NCI-H1694 treated with DMSO at 0.1 percent for 48 hours (cell line): Measurements from ENCODE around the gene CADPS.

Source experiments
- DNase-seq: peaks from one replicate; lab custom pipeline; 2025; lab: John Stamatoyannopoulos, UW

CADPS gene

DNA sequence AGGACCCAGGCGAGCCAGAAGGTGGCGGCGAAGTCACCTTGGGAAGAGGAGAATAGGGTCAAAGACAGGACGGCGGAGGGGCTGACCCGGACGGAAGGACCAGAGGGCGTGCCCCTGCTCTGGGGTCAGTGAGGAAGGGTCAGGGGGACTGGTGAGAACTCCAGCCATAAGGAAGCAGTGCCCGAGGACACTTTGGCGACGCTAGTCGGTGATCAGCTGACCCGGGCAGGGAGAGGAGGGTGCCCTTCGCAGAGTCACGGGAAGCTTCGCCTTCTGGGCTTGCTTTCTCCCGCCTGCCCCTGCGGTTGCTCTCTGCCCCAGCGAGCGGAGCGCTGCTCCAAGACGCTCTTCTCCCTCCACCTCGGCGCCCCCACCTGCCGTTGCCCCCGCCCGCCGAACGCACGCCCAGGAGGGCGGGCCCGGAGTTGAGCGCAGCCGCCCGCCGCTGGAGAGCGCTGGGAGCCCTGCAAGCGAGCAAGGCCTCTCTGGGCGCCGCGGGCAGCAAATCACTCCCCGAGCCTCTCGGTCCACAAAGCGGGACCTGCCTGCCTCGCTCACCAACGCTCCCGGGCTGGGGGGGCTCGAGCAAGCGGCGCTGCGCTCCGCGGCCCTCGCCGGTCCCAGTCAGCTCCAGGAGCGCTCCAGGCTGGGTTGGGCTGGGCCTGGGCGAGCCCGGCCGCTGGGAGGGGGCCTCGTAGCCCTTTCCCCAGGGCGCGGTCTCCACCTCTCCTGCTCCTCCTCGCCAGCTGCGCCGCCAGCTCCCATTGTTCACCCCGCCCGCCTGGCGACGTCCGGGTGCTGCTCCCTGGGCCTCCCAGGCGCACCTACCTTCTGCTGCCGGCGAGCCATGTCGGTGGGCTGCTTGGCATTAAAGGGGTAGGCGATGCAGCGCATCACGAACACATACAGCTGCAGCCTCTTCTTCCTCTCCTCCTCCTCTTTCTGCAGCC is 1.2 kb downstream of the CADPS start:
- peak; percentile 26 for DNase-seq

DNA sequence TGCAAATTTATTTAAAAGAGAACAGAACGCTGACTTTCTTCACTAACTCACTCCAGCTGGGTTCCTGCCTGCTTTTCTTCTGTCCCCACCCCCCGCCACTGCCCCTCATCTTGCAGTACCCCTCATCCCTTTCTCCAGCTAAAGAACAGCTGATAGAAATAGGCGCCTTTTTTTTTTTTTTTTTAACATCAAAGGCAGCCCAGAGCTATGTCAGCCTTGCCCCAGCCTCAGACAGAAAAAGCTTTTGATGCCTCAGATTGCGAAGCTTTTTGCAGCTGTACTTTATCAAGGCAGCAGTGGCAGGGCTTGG is 1.8 kb downstream of the CADPS start:
- DNase-seq = no peak

- DNase-seq = no peak
Observed at GRCh38 chr3:62872318-62872717, 2.9 kb downstream of the CADPS start.

DNA sequence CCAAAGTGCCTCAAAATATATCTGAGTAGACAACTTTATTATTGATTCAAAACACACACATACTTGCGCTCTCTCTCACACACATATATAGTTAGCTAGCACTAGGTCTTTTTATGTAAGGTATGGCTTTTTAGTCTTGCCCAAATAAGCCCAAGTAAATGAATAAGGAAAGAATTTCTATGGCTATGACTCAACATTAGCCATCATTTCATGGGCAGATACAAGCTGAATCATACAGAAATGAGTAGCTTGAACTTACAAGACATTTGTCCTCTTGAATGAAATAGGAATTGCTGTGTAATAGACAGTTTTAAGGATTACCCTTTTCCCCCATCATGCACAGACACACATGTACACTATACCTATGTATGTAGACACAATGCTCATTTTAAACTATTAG is 4.9 kb downstream of the CADPS start:
- no peak for DNase-seq

- DNase-seq = no peak
Observed at GRCh38 chr3:62863648-62864047, 11.6 kb downstream of the CADPS start.

GRCh38 chr3:62859203-62859791 is 15.9 kb downstream of the CADPS start:
- DNase-seq = no peak

GRCh38 chr3:62845996-62846395 is 29.2 kb downstream of the CADPS start:
- DNase-seq = no peak

- no peak for DNase-seq
Observed at GRCh38 chr3:62843508-62843907, 31.7 kb downstream of the CADPS start.

DNA sequence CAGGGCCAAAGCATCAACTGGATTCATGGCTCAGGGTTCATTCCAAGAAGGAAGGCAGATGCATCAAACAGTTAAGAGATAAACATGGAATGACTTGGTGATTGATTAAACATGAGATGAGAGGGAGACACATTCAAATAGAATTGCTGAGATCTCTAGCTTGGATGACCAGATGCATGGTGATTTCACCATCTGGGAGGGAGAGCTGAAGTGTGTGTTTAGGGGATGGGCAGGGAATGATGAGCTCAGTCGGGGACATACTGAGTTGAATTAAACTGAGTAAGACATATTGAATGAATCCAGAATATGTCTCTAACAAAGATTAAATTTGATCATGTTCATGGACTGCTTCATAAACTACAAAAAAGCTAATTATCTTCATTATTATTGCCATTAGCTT is 35.5 kb downstream of the CADPS start:
- DNase-seq = no peak

- DNase-seq = no peak
Observed at GRCh38 chr3:62837145-62837787, 38.0 kb downstream of the CADPS start.

DNA sequence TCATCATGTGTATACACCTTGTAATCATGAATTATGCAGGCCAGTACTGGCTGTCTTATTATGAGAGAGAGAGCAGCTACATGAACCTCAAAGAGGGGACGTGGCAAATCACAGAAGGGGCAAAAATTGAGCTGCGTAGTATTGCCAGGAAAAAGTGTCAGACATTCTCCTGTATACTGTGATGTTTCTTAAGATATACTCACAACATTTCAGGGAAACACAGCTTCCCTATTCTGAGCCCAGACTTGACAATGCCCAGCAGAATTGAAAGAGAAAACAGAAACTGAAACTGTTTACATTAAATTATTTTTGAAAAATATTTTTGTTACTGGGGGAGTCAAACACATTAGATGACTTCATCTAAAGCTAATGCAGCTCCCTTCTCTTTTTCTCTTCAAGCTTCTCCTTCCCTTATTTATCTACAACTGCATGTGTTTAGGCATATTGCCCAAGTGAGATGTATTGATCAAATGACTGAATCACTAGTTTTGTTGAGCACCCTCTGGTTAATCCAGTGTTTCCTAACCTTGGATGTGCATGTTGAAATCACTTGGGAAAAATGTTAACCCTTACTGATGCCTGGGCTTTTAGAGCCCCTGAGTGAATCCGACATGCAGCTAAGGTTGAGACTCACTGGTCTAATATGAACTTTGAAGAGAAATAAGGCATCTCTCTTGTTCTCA is 39.5 kb downstream of the CADPS start:
- DNase-seq = no peak

- no peak for DNase-seq
Observed at GRCh38 chr3:62833538-62833937, 41.7 kb downstream of the CADPS start.

DNA sequence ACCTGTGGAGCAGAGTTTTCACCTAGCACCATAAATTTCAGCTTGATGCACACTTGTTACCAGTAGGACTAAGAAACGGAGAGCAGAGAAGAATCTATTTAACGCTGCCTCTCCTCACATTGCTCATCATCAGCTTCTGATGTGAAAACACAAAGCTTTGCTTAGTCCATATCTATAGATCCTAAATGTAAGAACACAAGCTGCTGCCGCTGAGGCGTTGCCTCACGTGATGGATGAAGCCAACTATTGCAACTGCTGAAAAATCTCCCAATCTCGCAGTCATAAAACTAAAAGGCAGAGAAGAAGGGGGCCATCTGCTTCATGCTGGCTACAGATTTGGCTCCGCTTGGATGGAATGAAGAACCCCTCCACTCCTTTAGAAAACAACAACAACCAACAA is 42.7 kb downstream of the CADPS start:
- no peak for DNase-seq

GRCh38 chr3:62830727-62831322 is 44.4 kb downstream of the CADPS start:
- DNase-seq = no peak

- DNase-seq = no peak
Observed at GRCh38 chr3:62827550-62827949, 47.7 kb downstream of the CADPS start.

DNA sequence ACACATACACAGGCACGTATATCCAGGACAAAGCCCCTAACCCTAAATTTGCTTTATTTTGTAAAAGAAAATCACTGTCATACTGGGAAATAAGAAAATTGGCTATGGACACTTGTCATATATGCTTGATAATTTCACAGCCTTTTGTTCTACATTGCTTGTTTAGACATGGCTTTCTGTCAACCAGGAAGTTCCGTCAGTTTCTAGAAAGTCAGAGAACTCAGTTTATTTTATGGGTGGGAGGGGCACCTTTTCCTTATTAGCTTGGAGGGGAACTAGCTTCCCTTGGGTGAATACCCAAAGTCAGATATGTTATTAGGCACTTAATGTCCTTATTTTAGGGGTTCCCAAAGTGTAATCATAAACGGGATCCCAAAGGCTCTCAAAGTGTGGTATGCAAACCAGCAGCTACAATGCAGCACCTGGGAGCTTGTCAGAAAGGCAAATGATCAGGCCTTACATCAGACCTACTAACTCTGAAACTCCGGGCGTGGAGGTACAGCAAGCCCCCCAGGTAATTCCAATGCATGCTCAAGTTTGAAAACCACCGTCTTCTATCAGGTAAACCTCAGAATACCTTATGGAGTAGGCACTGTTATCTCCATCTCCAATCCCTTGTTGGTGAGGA is 50.1 kb downstream of the CADPS start:
- DNase-seq = no peak

GRCh38 chr3:62823461-62824050 is 51.7 kb downstream of the CADPS start:
- no peak for DNase-seq

DNA sequence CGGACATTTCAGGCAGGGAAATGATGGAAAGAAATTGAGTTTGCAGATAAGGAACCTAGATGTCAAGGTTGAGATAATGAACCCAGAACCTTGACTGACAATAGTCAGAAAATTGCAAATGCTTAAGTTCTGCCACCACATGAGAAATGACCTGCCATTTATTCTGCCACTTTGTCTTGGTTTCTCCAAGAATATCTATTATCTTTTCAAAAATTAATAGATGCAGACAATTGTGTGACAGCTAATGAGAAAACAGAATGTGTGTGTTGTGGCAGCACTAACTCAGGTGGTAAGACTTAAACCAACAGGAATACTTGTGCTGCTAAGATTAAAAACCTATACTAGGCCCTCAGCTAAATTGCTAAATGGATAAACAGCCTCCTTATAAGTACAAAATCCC is 52.3 kb downstream of the CADPS start:
- DNase-seq = no peak

DNA sequence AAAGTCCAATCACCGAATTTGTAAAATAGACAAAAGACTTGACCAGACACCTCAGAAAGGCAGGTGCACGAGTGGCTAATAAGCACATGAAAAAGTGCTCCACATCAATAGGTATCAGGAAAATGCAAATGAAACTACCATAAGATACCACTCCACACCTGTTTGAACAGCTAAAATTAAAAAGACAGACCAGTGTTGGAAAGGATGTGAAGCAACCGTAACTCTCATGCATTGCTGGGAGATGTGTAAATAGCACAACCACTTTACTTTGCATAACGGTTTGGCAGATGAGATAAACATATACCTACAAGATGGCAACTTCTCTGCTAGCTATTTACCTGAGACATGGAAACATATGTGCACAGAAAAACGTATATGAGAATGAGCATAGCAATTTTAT is 56.9 kb downstream of the CADPS start:
- DNase-seq = no peak

DNA sequence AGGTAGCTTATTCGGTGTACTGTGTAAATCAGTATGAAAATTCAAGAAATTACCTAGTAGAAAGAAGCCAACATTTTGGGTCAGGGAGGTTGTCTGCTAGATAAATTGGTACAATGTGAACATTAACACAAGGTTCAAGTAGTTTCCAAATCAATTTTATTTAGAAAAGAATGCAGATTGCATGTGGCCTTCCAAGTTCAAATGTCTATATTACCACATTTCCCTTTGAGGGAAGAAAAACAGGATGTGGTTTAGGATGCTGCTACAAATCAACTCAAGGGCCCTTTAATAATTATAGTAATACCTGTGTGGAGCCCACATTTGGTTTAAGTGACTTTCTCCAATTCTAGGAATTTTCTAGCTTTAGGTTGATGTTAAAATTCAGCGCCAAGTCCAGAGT is 57.5 kb downstream of the CADPS start:
- no peak for DNase-seq

DNA sequence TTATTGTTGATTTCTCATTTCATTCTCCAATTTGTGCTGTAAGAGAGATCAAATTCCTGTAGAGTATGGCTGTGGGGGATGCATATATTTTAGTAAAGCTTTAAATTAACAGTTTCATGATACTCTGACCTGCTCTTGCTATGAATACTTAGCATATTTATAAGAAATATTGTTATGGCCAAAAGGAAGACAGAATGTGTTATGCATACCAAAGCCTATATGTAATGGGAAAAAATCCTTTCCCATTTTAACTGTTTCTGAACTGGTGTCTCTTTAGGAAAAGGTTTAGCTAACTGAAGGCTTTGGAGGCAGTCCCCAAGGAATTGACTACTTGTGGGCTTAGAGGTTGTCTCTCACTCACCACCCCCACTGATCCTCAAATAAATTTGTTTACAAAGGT is 59.2 kb downstream of the CADPS start:
- DNase-seq = no peak
